ENCODE measurements around the gene PCGF3. TPM values are rescaled to one million over a fixed set of nuclear protein-coding genes. Genes with fewer than 3 reads are reported as not detected.

The PCGF3 gene
- total RNA-seq, 1 donor from 2014 or later = 88.1 TPM

GRCh38 chr4:763922-764321 lies 58.3 kb downstream of the PCGF3 start:
- no peak for TF ChIP-seq CTCF (IDR thresholded peaks at IDR 0.05; ENCODE audit: unreplicated experiment)
- Mint-ChIP-seq H3K9me3 (peaks cover 8% of the 10 kb centered on the region), H3K27ac (no peak overlapping the region), H3K27me3 (ENCODE audit: low read depth) (no peaks in the 10 kb centered on the region), H3K4me3 (no peak overlapping the region), H3K4me1 (no peaks in the 10 kb centered on the region), H3K36me3 (peaks cover 63% of the 10 kb centered on the region)
- no peak for DNase-seq (ENCODE audit: low spot score in 2 of 2, unreplicated experiment in 2 of 2)

GRCh38 chr4:764405-765169 lies 59.0 kb downstream of the PCGF3 start:
- no peak overlapping the region for H3K27ac Mint-ChIP-seq
- H3K4me3 Mint-ChIP-seq = no peak overlapping the region
- DNase-seq (ENCODE audit: low spot score in 2 of 2, unreplicated experiment in 2 of 2) = no peak
- peaks cover 67% of the 10 kb centered on the region for H3K36me3 Mint-ChIP-seq
- H3K9me3 Mint-ChIP-seq = peaks cover 8% of the 10 kb centered on the region
- no peaks in the 10 kb centered on the region for H3K27me3 Mint-ChIP-seq (ENCODE audit: low read depth)
- no peak for TF ChIP-seq CTCF (IDR thresholded peaks at IDR 0.05; ENCODE audit: unreplicated experiment)
- H3K4me1 Mint-ChIP-seq = no peaks in the 10 kb centered on the region

- H3K27me3 Mint-ChIP-seq (ENCODE audit: low read depth) = no peaks in the 10 kb centered on the region
- no peaks in the 10 kb centered on the region for H3K4me1 Mint-ChIP-seq
- no peak for TF ChIP-seq CTCF (IDR thresholded peaks at IDR 0.05; ENCODE audit: unreplicated experiment)
- peaks cover 58% of the 10 kb centered on the region for H3K36me3 Mint-ChIP-seq
- peak overlapping the region; percentile 68 for H3K27ac Mint-ChIP-seq
- no peak overlapping the region for H3K4me3 Mint-ChIP-seq
- no peak for DNase-seq (ENCODE audit: low spot score in 2 of 2, unreplicated experiment in 2 of 2)
- H3K9me3 Mint-ChIP-seq = no peaks in the 10 kb centered on the region
These were observed 60.5 kb downstream of the PCGF3 start for GRCh38 chr4:766152-766515.

- no peak for DNase-seq (ENCODE audit: low spot score in 2 of 2, unreplicated experiment in 2 of 2)
- Mint-ChIP-seq H3K4me3 (no peak overlapping the region), H3K27me3 (ENCODE audit: low read depth) (no peaks in the 10 kb centered on the region), H3K27ac (peak overlapping the region; percentile 55), H3K4me1 (no peaks in the 10 kb centered on the region), H3K9me3 (no peaks in the 10 kb centered on the region), H3K36me3 (peaks cover 52% of the 10 kb centered on the region)
- TF ChIP-seq CTCF (IDR thresholded peaks at IDR 0.05; ENCODE audit: unreplicated experiment) = no peak
These were observed 61.1 kb downstream of the PCGF3 start for GRCh38 chr4:766559-767283.

- TF ChIP-seq CTCF (IDR thresholded peaks at IDR 0.05; ENCODE audit: unreplicated experiment) = no peak
- H3K27me3 Mint-ChIP-seq (ENCODE audit: low read depth) = no peaks in the 10 kb centered on the region
- H3K9me3 Mint-ChIP-seq = no peaks in the 10 kb centered on the region
- no peaks in the 10 kb centered on the region for H3K4me1 Mint-ChIP-seq
- DNase-seq (ENCODE audit: low spot score in 2 of 2, unreplicated experiment in 2 of 2) = no peak
- peak overlapping the region; percentile 30 for H3K27ac Mint-ChIP-seq
- H3K4me3 Mint-ChIP-seq = no peak overlapping the region
- H3K36me3 Mint-ChIP-seq = peaks cover 43% of the 10 kb centered on the region
These were observed 62.4 kb downstream of the PCGF3 start for GRCh38 chr4:768076-768475.
